DLD1 (cell line): ENCODE results near the gene ANKRD13B.

Experiments used
- in situ Hi-C: cut with HindIII; loops from 2 replicates; pipeline ENCODE4 v1.10.0; 2017; ENCODE audit warnings: low sequenced_read_pairs

Gene ANKRD13B

GRCh38 chr17:29579866-29580771 is 12.8 kb upstream of the ANKRD13B start:
- in situ Hi-C loops = no loop called here

- in situ Hi-C loops = no loop called here
Measured at GRCh38 chr17:29581583-29582253, 11.2 kb upstream of the ANKRD13B start.

- in situ Hi-C loops = no loop called here
Measured at GRCh38 chr17:29582254-29582765, 10.6 kb upstream of the ANKRD13B start.

GRCh38 chr17:29582772-29583171 is 10.2 kb upstream of the ANKRD13B start:
- in situ Hi-C loops = no loop called here

GRCh38 chr17:29583324-29584248 is 9.3 kb upstream of the ANKRD13B start:
- in situ Hi-C loops = no loop called here

- in situ Hi-C loops = no loop called here
Measured at GRCh38 chr17:29584452-29585079, 8.4 kb upstream of the ANKRD13B start.

- in situ Hi-C loops = no loop called here
Measured at GRCh38 chr17:29585080-29585751, 7.7 kb upstream of the ANKRD13B start.

- in situ Hi-C loops = no loop called here
Measured at GRCh38 chr17:29586676-29587469, 6.1 kb upstream of the ANKRD13B start.

- in situ Hi-C loops = no loop called here
Measured at GRCh38 chr17:29587591-29587990, 5.3 kb upstream of the ANKRD13B start.

- in situ Hi-C loops = no loop called here
Measured at GRCh38 chr17:29588017-29588561, 4.8 kb upstream of the ANKRD13B start.

GRCh38 chr17:29588562-29589411 is 4.1 kb upstream of the ANKRD13B start:
- in situ Hi-C loops = no loop called here

GRCh38 chr17:29589524-29590410 is 3.2 kb upstream of the ANKRD13B start, which contains the start of gene GIT1:
Gene GIT1 (minus strand): TSS chr17:29589648. CDS start chr17:29589378, 270 bp downstream.
- in situ Hi-C loops = no loop called here

GRCh38 chr17:29590411-29591145 is 2.4 kb upstream of the ANKRD13B start:
- in situ Hi-C loops = no loop called here

GRCh38 chr17:29591146-29591736 is 1.7 kb upstream of the ANKRD13B start:
- in situ Hi-C loops = no loop called here

GRCh38 chr17:29591737-29592608 is 959 bp upstream of the ANKRD13B start:
- in situ Hi-C loops = no loop called here
